H1 (cell line): ENCODE results near the gene PTPN5.

Source experiments
- ATF2 ChIP-seq: IDR thresholded peaks from 2 replicates; pipeline ENCODE4 v1.6.1; 2012; ENCODE audit warnings: low read length, inconsistent platforms
- BRCA1 ChIP-seq: IDR thresholded peaks from 2 replicates; pipeline ENCODE4 v1.6.1; 2012; ENCODE audit warnings: low read depth, low read length, improper control_type of control experiment
- CBX5 ChIP-seq: fragments of 300-800, 300-1000 bp; sonication (generic); IDR thresholded peaks from 2 replicates; pipeline ENCODE4 v1.7.1; 2016; ENCODE audit warnings: antibody characterized with exemption, low read length, low read depth
- CHD2 ChIP-seq: IDR thresholded peaks from 2 replicates; pipeline ENCODE4 v1.6.1; 2012; ENCODE audit warnings: low read length, improper control_type of control experiment
- CTCF ChIP-seq, 3 experiments: IDR thresholded peaks; 1 replicate in 2 of 3; 2 replicates in 1 of 3; pipeline versions ENCODE4 v1.5.1 to v1.6.1; 2011; ENCODE audit warnings: low read length in 3 of 3, mild to moderate bottlenecking in 3 of 3, inconsistent platforms in 2 of 3, low read depth in 1 of 3, moderate library complexity in 1 of 3; ENCODE audit not compliant: insufficient read depth in 1 of 3; ENCODE audit errors: control extremely low read depth in 1 of 3
- EZH2 ChIP-seq: fragments of 200-600 bp; sonication (generic); IDR thresholded peaks from 2 replicates; pipeline ENCODE4 v1.7.1; 2012; ENCODE audit warnings: low read depth, mild to moderate bottlenecking, moderate library complexity, low read length, inconsistent platforms; ENCODE audit not compliant: severe bottlenecking
- FOSL1 ChIP-seq: IDR thresholded peaks from 2 replicates; pipeline ENCODE4 v1.6.1; 2011; ENCODE audit warnings: mild to moderate bottlenecking, low read depth, low read length, moderate library complexity; ENCODE audit not compliant: insufficient read depth
- HDAC6 ChIP-seq: IDR thresholded peaks from one replicate; pipeline ENCODE4 v1.7.1; 2012; ENCODE audit warnings: low read depth, mild to moderate bottlenecking, inconsistent platforms, low read length, moderate library complexity
- JUND ChIP-seq: IDR thresholded peaks from 2 replicates; pipeline ENCODE4 v1.6.1; 2011; ENCODE audit warnings: mild to moderate bottlenecking, improper control_type of control experiment, low read length
- MAX ChIP-seq: IDR thresholded peaks from 2 replicates; pipeline ENCODE4 v1.6.1; 2012; ENCODE audit warnings: inconsistent platforms
- PHF8 ChIP-seq: fragments of 200-600 bp; sonication (generic); conservative IDR thresholded peaks from 2 replicates; pipeline ENCODE4 v1.7.1; 2012; ENCODE audit warnings: low read depth, mild to moderate bottlenecking, inconsistent platforms, low read length, moderate library complexity
- POLR2AphosphoS5 ChIP-seq: IDR thresholded peaks from 2 replicates; pipeline ENCODE4 v1.6.1; 2011; ENCODE audit warnings: low read depth, low read length
- SIN3A ChIP-seq, 2 experiments: IDR thresholded peaks in 1 of 2; conservative IDR thresholded peaks in 1 of 2; 2 replicates each; pipeline ENCODE4 v1.6.1; 2011 to 2012; ENCODE audit warnings: low read length in 2 of 2, improper control_type of control experiment in 1 of 2, low read depth in 1 of 2, mild to moderate bottlenecking in 1 of 2
- SP1 ChIP-seq: IDR thresholded peaks from 2 replicates; pipeline ENCODE4 v1.6.1; 2011; ENCODE audit warnings: low read depth, low read length

GRCh38 chr11:18727479-18728236 lies 63.9 kb downstream of the PTPN5 start:
- peak; percentile 79 to 93 (median 89) for TF ChIP-seq CTCF (IDR thresholded peaks at IDR 0.05; ENCODE audit: control extremely low read depth in 1 of 3, insufficient read depth in 1 of 3, low read depth in 1 of 3, low read length in 3 of 3)
- no peak for TF ChIP-seq PHF8
- TF ChIP-seq BRCA1: no peak
- TF ChIP-seq JUND: no peak
- TF ChIP-seq EZH2: no peak
- TF ChIP-seq FOSL1: no peak
- TF ChIP-seq SIN3A (conservative IDR thresholded peaks at IDR 0.05 in 1 of 2, IDR thresholded peaks at IDR 0.05 in 1 of 2; ENCODE audit: low read depth in 1 of 2, low read length in 2 of 2): no peak
- no peak for TF ChIP-seq CBX5
- no peak for TF ChIP-seq MAX
- TF ChIP-seq POLR2AphosphoS5: no peak
- TF ChIP-seq SP1: no peak
- TF ChIP-seq HDAC6: no peak
- no peak for TF ChIP-seq ATF2
- TF ChIP-seq CHD2: no peak
